COR-L47 (cell line): ENCODE measurements around the gene DDX39B.
A peak's percentile ranks its signal among the peaks of the same experiment; 100 is the strongest.
"Not testable (repeated sequence)": the region's sequence is repeated elsewhere in the genome, so short reads cannot be mapped to it uniquely, and the experiment has no call there.

ENCODE experiments used
- DNase-seq: peaks from one replicate; lab custom pipeline; 2025; lab: John Stamatoyannopoulos, UW

DDX39B gene

GRCh38 chr6:31541658-31542521 lies at the start of gene DDX39B:
Gene DDX39B (minus strand): TSS chr6:31542003. CDS start chr6:31540532, 1,471 bp downstream.
- DNase-seq = peak; percentile 97

GRCh38 chr6:31590691-31591090 lies 48.9 kb upstream of the DDX39B start:
- DNase-seq = not testable (repeated sequence)

GRCh38 chr6:31588871-31589650 lies 47.3 kb upstream of the DDX39B start:
- DNase-seq = no peak

GRCh38 chr6:31587791-31588777 lies 46.3 kb upstream of the DDX39B start:
- DNase-seq = no peak

GRCh38 chr6:31586599-31587281 lies 44.9 kb upstream of the DDX39B start:
- DNase-seq = no peak

GRCh38 chr6:31586008-31586407 lies 44.2 kb upstream of the DDX39B start, which contains the start of gene LST1:
Gene LST1 (plus strand): TSS chr6:31586277. CDS start chr6:31587300, 1,023 bp downstream.
- no peak for DNase-seq

- DNase-seq = no peak
These were observed 43.7 kb upstream of the DDX39B start for GRCh38 chr6:31585491-31585890.

GRCh38 chr6:31582230-31582643 lies 40.4 kb upstream of the DDX39B start, which contains the start of gene LTB:
Gene LTB (minus strand): TSS chr6:31582424. CDS start chr6:31582417, 7 bp downstream.
- no peak for DNase-seq

- DNase-seq = no peak
These were observed 39.8 kb upstream of the DDX39B start for GRCh38 chr6:31581434-31582229.

- DNase-seq = peak; percentile 70
These were observed 39.1 kb upstream of the DDX39B start for GRCh38 chr6:31580807-31581433.

- no peak for DNase-seq
These were observed 38.6 kb upstream of the DDX39B start for GRCh38 chr6:31580438-31580740.

- no peak for DNase-seq
These were observed 38.0 kb upstream of the DDX39B start for GRCh38 chr6:31579546-31580437.

- DNase-seq = no peak
These were observed 37.3 kb upstream of the DDX39B start for GRCh38 chr6:31579119-31579505.

GRCh38 chr6:31578184-31579118 lies 36.6 kb upstream of the DDX39B start:
- DNase-seq = no peak

GRCh38 chr6:31577579-31577966 lies 35.8 kb upstream of the DDX39B start:
- no peak for DNase-seq

GRCh38 chr6:31576897-31577578 lies 35.2 kb upstream of the DDX39B start:
- DNase-seq = no peak
